Upper lobe of left lung (tissue), 6 donors: ENCODE data around the gene USP2. TPM values are rescaled to one million over a fixed set of nuclear protein-coding genes. Genes with fewer than 3 reads are reported as not detected.
A peak's percentile ranks its signal among the peaks of the same experiment; 100 is the strongest.

Experiments
- ATAC-seq, 2 donors: fragments of 200-7000 bp; cut with Tn5 transposase; one replicate each; pipeline ENCODE4 v1.9.1; 2022; ENCODE audit warnings: mild to moderate bottlenecking in 2 of 2, moderate library complexity in 2 of 2; ENCODE audit not compliant: low FRiP score in 2 of 2
- DNase-seq, 2 donors: peaks; one replicate each; pipeline ENCODE4 v3.0.0-alpha.2; 2019 to 2020
- H3K27ac ChIP-seq, 4 donors: fragments of 200-600 bp; sonication (generic); one replicate each; pipeline ENCODE4 v1.5.1; 2016 to 2019
- H3K27me3 ChIP-seq, 4 donors: fragments of 200-600 bp; sonication (generic); one replicate each; pipeline ENCODE4 v1.5.1; 2017 to 2019
- H3K36me3 ChIP-seq, 4 donors: fragments of 200-600 bp; sonication (generic); one replicate each; pipeline ENCODE4 v1.5.1; 2016 to 2019
- H3K4me1 ChIP-seq, 4 donors: fragments of 200-600 bp; sonication (generic); one replicate each; pipeline ENCODE4 v1.5.1; 2018 to 2019
- H3K4me3 ChIP-seq, 4 donors: fragments of 200-600 bp; sonication (generic); one replicate each; pipeline ENCODE4 v1.5.1; 2017 to 2019; ENCODE audit warnings: mild to moderate bottlenecking in 2 of 4, moderate library complexity in 1 of 4
- H3K9me3 ChIP-seq, 4 donors: fragments of 200-600 bp; sonication (generic); one replicate each; pipeline ENCODE4 v1.5.1; 2018 to 2019
- CTCF ChIP-seq, 6 experiments: fragments of 450-650 bp in 4 of 6; fragments of 200-600 bp in 2 of 6; sonication (generic) in 2 of 6; IDR thresholded peaks; one replicate each; pipeline ENCODE4 v1.5.1; 2016 to 2019; ENCODE audit warnings: antibody characterized with exemption in 6 of 6
- EP300 ChIP-seq, 4 donors: sonication (generic); formaldehyde crosslinking; IDR thresholded peaks; one replicate each; pipeline ENCODE4 v1.5.1; 2017; ENCODE audit warnings: antibody characterized with exemption in 4 of 4, control low read depth in 2 of 4
- POLR2A ChIP-seq, 4 donors: fragments of 450-650 bp; IDR thresholded peaks; one replicate each; pipeline ENCODE4 v1.5.1; 2016 to 2017; ENCODE audit warnings: antibody characterized with exemption in 4 of 4, mild to moderate bottlenecking in 2 of 4
- POLR2AphosphoS5 ChIP-seq, 2 donors: sonication (generic); formaldehyde crosslinking; IDR thresholded peaks; one replicate each; pipeline ENCODE4 v1.5.1; 2017; ENCODE audit warnings: antibody characterized with exemption in 2 of 2
- WGBS, 2 donors: methylation state at CpG; one replicate each; pipeline ENCODE4 v1.1.5; 2017 to 2018; 5-methylcytosine and 5-hydroxymethylcytosine counted together
- small RNA-seq, 4 donors: library from RNA; depleted of rRNA; stranded (forward); fragments of <200 nt; gene quantifications; one replicate each; pipeline ENCODE3, GENCODE V24; 2016
- total RNA-seq, 6 donors: library from RNA; depleted of rRNA in 4 of 6; stranded (reverse); fragments of >200 nt in 4 of 6; gene quantifications; one replicate each; pipeline versions ENCODE4 v1.1.0 to v1.2.1, GENCODE V29; 2016 to 2021
- donor health status: DM: no; HTN: no; CAD: no; lungs with moderate emphysema.
- donor health status: DM: no; HTN: yes; CAD: no; lungs with severe emphysema.

Gene USP2
- total RNA-seq, 6 donors from 2014 or later, result 1.7 to 5.0 (median 3.0) TPM

- DNase-seq (no peak), ATAC-seq (peak; percentile 11 to 19)
- no peak for TF ChIP-seq POLR2AphosphoS5 (IDR thresholded peaks at IDR 0.05)
- TF ChIP-seq EP300 (IDR thresholded peaks at IDR 0.05), result no peak
- TF ChIP-seq CTCF (IDR thresholded peaks at IDR 0.05), result no peak
- no peak for TF ChIP-seq POLR2A (IDR thresholded peaks at IDR 0.05)
- peaks cover 0 to 6% (median 0%) of the 10 kb centered on the region in 4 donors for H3K4me1 ChIP-seq
- peaks cover 4 to 76% (median 36%) of the 10 kb centered on the region in 4 donors for H3K36me3 ChIP-seq
- WGBS, 2 donors, result 72 to 73% methylated on average over 3 to 5 of the region's 5 CpGs
- H3K27me3 ChIP-seq, result no peaks in the 10 kb centered on the region
- no peaks in the 10 kb centered on the region for H3K9me3 ChIP-seq
- H3K4me3 ChIP-seq, result no peak overlapping the region
- H3K27ac ChIP-seq, result peak overlapping the region in 3 of 4 donors; percentile 7 to 40 (median 26)
These were observed 75.1 kb downstream of the USP2 start for GRCh38 chr11:119306373-119306890.

DNA sequence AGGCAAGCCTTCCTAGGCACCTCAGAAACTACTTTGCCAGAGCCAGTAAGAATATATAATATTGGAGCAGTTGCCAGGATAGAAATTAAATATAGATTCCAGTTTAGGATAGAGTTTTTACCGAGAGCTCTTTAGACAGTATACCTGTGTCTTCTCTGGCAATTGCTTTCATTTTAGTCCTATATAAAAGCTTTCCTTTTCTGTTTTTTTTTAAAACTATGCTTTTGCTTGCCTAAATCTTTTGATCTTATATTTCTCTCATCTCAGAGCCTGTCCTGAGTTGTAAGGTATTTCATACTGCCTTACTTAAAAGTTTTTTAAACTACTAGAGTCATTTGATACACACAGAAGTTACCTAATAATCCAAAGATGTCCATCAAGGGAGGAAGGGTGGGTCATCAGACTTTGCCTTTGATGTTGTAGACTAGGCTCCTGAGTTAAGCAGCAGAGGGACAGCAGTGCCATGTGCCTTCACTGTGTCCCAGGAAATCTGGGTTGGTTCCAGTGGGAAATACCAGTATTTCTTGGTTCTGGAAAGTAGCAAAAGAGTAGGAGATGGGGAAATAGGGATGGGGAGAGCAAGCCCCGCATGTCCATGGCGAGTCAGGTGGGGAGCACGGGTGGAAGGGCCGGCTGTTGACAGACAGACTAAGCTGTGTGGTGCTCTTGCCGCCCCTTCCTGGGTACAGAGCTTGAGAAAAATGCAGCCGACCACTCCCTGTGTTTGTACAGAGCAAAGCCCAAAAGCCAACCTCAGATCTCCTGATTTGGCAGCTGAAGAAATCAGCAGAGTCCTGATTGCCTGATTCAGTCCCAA is 75.7 kb downstream of the USP2 start:
- peaks cover 0 to 6% (median 0%) of the 10 kb centered on the region in 4 donors for H3K4me1 ChIP-seq
- peaks cover 4 to 76% (median 36%) of the 10 kb centered on the region in 4 donors for H3K36me3 ChIP-seq
- TF ChIP-seq CTCF (IDR thresholded peaks at IDR 0.05) (no peak), POLR2A (IDR thresholded peaks at IDR 0.05) (no peak), POLR2AphosphoS5 (IDR thresholded peaks at IDR 0.05) (no peak), EP300 (IDR thresholded peaks at IDR 0.05) (no peak)
- WGBS, 2 donors, result 95% methylated on average over 7 of the region's 7 CpGs
- H3K9me3 ChIP-seq, result no peaks in the 10 kb centered on the region
- no peak for DNase-seq
- no peaks in the 10 kb centered on the region for H3K27me3 ChIP-seq
- ATAC-seq, result no peak
- peak overlapping the region in 3 of 4 donors; percentile 7 to 40 (median 26) for H3K27ac ChIP-seq
- H3K4me3 ChIP-seq, result no peak overlapping the region

Small RNAs within 50 kb of the gene (small RNA-seq; reads per million reads assigned to genes)
- gene AP003396.4 (0 reads per million in 4 donors), gene RF01225 (0 reads per million in 4 donors)

Other genes starting within 250 kb of the USP2 start
- gene ABCG4, start 232.6 kb downstream of the USP2 start, total RNA-seq, result under 1 TPM in 2 of 6 donors, not detected in 4; 0.06 to 0.78 TPM
- 10 to 100 TPM; 13.1 to 34.5 (median 20.2) TPM for gene NLRX1, start 213.0 kb downstream of the USP2 start, total RNA-seq
- 1 to 10 TPM in 1 of 6 donors, under 1 TPM in 3, not detected in 2; 0.29 to 1.0 (median 0.81) TPM for gene NHERF4, start 196.2 kb downstream of the USP2 start, total RNA-seq
- 10 to 100 TPM; 15.4 to 32.2 (median 18.9) TPM for gene CBL, start 175.4 kb downstream of the USP2 start, total RNA-seq
- 100 to 1,000 TPM in 3 of 6 donors, 10 to 100 TPM in 3; 39.8 to 222 (median 76.5) TPM for gene MCAM, start 64.6 kb downstream of the USP2 start, total RNA-seq
- 10 to 100 TPM in 5 of 6 donors, 1 to 10 TPM in 1; 5.2 to 25.5 (median 14.8) TPM for gene RNF26, start 47.2 kb downstream of the USP2 start, total RNA-seq
- gene C1QTNF5, start 40.8 kb downstream of the USP2 start, total RNA-seq, result 10 to 100 TPM; 10.5 to 57.2 (median 26.4) TPM
- gene MFRP, start 35.0 kb downstream of the USP2 start, total RNA-seq, result not detected
- gene THY1, start 41.5 kb upstream of the USP2 start, total RNA-seq, result 10 to 100 TPM in 2 of 6 donors, 1 to 10 TPM in 2, under 1 TPM in 1, not detected in 1; 0.39 to 30.5 (median 2.7) TPM